Measurements from ENCODE around the gene PARP3.
"Not testable (repeated sequence)": the region's sequence is repeated elsewhere in the genome, so short reads cannot be mapped to it uniquely, and the experiment has no call there.

Gene PARP3

DNA sequence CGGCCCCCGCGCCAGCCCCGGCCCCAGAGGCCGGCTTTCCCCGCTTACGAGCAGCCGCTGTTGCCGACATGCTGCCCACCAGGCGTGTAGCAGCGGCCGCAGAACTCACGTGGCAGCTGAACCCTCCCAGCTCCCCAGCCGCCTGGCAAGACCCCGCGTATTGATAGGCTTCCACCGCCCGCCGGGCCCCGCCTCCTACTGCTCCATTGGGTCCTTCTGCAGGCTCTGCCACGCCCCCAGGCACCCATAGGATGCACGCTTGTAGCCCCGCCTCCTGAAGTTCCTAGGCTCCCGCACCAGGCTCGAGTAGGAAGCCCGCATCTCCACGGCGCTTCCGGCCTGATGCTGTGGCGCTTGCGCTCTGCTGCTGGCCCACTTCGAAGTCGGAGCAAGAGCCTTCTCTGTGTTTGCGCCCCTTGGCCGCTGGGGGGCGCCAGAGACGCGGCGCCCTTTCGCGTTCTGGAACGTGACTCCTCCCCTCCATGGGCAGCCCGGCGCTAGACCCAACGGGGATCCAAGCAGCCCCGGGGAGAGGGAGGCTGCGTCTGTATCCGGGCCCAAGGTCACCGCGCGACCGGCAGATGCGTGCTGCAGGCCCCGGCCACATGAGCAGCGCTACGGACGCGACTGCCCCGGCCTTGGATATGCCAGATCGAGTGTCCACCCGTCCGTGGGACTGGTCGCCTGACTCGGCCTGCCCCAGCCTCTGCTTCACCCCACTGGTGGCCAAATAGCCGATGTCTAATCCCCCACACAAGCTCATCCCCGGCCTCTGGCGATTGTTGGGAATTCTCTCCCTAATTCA is at the start of gene PARP3, which contains the start of gene RRP9:
Gene PARP3, plus strand, starts transcription at position 566 of the 805 bp plus-strand sequence. CDS start 993 bp downstream, outside the sequence.
Gene RRP9, minus strand, starts transcription at position 107 of the 805 bp plus-strand sequence. Its CDS starts 37 bp downstream, at position 70.
- DNase-seq (ENCODE audit: low read depth) = peak; percentile 100
- peak within 1 kb of the TSS; percentile 84 for H3K4me3 ChIP-seq (ENCODE audit: low read depth, low read length)
- TF ChIP-seq MYC (IDR thresholded peaks at IDR 0.05; ENCODE audit: low read depth, low read length) = peak; percentile 95
- TF ChIP-seq, protein P1, sequence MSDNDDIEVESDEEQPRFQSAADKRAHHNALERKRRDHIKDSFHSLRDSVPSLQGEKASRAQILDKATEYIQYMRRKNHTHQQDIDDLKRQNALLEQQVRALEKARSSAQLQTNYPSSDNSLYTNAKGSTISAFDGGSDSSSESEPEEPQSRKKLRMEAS (IDR thresholded peaks at IDR 0.05; ENCODE audit: low read depth, low read length) = peak; percentile 97
- TF ChIP-seq POLR2A (IDR thresholded peaks at IDR 0.05; ENCODE audit: extremely low read depth, insufficient read length) = peak; percentile 70
- TF ChIP-seq, protein P2, sequence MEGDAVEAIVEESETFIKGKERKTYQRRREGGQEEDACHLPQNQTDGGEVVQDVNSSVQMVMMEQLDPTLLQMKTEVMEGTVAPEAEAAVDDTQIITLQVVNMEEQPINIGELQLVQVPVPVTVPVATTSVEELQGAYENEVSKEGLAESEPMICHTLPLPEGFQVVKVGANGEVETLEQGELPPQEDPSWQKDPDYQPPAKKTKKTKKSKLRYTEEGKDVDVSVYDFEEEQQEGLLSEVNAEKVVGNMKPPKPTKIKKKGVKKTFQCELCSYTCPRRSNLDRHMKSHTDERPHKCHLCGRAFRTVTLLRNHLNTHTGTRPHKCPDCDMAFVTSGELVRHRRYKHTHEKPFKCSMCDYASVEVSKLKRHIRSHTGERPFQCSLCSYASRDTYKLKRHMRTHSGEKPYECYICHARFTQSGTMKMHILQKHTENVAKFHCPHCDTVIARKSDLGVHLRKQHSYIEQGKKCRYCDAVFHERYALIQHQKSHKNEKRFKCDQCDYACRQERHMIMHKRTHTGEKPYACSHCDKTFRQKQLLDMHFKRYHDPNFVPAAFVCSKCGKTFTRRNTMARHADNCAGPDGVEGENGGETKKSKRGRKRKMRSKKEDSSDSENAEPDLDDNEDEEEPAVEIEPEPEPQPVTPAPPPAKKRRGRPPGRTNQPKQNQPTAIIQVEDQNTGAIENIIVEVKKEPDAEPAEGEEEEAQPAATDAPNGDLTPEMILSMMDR (IDR thresholded peaks at IDR 0.05; ENCODE audit: low read depth, low read length) = peak; percentile 93

DNA sequence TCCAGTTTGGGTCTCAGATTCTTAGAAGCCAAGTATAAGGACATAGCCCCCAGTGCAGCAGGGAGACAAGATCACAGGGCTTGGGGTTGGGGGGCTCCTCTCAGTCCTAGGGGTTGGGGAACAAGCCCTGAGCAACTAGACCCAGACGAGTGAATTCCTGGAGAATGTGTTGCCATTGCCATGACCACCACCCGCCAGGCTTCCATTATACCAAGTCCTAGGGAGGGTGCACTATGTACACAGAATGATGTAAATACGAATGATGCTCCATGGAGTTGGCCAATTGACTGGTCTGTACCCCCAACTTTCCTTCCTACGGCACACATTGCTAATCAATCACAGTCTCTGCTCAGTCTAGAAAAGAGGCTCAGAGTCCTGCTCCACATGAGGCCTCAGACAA is 47.8 kb upstream of the PARP3 start:
- no peak for TF ChIP-seq POLR2A (IDR thresholded peaks at IDR 0.05; ENCODE audit: extremely low read depth, insufficient read length)
- TF ChIP-seq, protein P2 (IDR thresholded peaks at IDR 0.05; ENCODE audit: low read depth, low read length) = no peak
- no peak for TF ChIP-seq MYC (IDR thresholded peaks at IDR 0.05; ENCODE audit: low read depth, low read length)
- TF ChIP-seq, protein P1 (IDR thresholded peaks at IDR 0.05; ENCODE audit: low read depth, low read length) = no peak
- DNase-seq (ENCODE audit: low read depth) = no peak
- no peak overlapping the region for H3K4me3 ChIP-seq (ENCODE audit: low read depth, low read length)

DNA sequence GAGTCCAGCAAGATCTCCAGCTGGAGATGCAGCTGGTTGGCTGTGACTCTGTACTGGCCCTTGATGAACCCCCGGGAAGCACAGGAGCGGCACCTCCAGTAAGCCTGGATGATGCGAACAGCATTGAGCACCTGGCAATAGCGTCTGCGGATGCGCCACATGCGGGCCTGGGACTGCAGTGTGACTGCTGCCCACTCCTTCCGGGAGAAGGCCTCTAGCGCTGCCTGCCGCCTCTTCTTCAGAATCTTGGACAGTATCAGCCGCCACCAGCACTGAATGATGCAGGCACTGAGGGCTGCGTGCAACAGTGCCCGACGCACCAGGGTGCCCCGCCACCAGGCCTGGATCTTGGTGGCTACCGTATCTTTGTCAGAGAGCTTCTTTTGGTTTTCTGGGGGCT is 47.2 kb upstream of the PARP3 start:
- TF ChIP-seq POLR2A (IDR thresholded peaks at IDR 0.05; ENCODE audit: extremely low read depth, insufficient read length) (no peak), MYC (IDR thresholded peaks at IDR 0.05; ENCODE audit: low read depth, low read length) (no peak)
- TF ChIP-seq, protein P2 (IDR thresholded peaks at IDR 0.05; ENCODE audit: low read depth, low read length) = no peak
- TF ChIP-seq, protein P1 (IDR thresholded peaks at IDR 0.05; ENCODE audit: low read depth, low read length) = no peak
- no peak for DNase-seq (ENCODE audit: low read depth)
- no peak overlapping the region for H3K4me3 ChIP-seq (ENCODE audit: low read depth, low read length)

DNA sequence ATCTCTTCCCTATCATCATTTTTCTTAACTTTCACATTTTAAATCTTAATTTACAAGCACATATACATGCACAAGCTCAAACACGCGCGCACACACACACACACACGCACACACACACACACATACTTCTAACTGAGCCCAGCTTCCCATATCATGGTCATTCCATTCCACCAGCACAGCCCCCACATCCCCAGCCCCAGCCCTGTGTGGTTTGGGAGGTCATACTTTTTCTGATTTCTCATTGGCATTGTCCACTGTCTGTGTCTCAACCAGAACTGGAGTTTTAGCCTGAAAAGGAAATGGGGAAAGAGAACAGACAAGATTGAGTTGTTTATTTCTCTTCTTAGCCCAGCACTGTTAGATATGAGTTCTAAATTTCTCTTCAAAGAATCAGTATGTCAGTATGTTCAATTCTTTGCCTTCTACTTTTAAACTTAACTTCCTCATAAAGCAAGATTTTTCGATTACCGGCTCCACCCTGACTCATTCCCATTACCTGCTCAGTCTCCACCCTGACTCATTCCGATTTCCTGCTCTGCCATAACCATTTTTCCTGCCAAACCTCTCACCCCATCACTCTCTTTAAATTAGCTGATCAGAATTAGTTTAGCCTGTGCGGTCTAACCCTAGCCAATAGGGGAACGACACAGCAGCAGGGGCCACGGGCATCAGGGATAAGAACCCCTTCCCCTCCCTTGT is 45.4 kb upstream of the PARP3 start:
- DNase-seq (ENCODE audit: low read depth) = no peak
- TF ChIP-seq, protein P2 (IDR thresholded peaks at IDR 0.05; ENCODE audit: low read depth, low read length) = no peak
- TF ChIP-seq, protein P1 (IDR thresholded peaks at IDR 0.05; ENCODE audit: low read depth, low read length) = no peak
- no peak for TF ChIP-seq POLR2A (IDR thresholded peaks at IDR 0.05; ENCODE audit: extremely low read depth, insufficient read length)
- no peak for TF ChIP-seq MYC (IDR thresholded peaks at IDR 0.05; ENCODE audit: low read depth, low read length)

DNA sequence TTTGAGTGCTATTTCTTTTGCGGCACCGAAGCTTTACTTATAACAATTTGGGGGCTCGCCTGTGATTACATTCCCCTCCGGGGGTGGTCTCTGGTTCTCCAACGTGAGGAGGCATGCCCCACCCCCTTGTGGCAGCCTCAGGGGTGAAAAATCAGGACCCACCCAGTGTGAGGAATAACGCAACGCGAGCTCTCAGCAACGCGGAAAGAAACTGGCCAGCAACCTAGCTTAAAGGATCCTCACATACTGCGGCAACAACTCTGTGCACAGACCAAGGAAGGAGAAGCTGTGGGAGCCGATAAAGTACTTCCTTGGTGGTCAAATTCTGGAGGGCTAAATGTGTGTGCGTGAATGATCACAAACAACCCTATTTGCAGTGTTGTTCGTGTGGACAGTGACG is 44.8 kb upstream of the PARP3 start:
- H3K4me3 ChIP-seq (ENCODE audit: low read depth, low read length) = no peak overlapping the region
- no peak for DNase-seq (ENCODE audit: low read depth)
- TF ChIP-seq POLR2A (IDR thresholded peaks at IDR 0.05; ENCODE audit: extremely low read depth, insufficient read length) = no peak
- TF ChIP-seq, protein P1 (IDR thresholded peaks at IDR 0.05; ENCODE audit: low read depth, low read length) = no peak
- TF ChIP-seq MYC (IDR thresholded peaks at IDR 0.05; ENCODE audit: low read depth, low read length) = no peak
- TF ChIP-seq, protein P2 (IDR thresholded peaks at IDR 0.05; ENCODE audit: low read depth, low read length) = no peak

More for the DNA sequence above, 45.4 kb upstream of the PARP3 start:
- no peak overlapping the region for H3K4me3 ChIP-seq (ENCODE audit: low read depth, low read length)

DNA sequence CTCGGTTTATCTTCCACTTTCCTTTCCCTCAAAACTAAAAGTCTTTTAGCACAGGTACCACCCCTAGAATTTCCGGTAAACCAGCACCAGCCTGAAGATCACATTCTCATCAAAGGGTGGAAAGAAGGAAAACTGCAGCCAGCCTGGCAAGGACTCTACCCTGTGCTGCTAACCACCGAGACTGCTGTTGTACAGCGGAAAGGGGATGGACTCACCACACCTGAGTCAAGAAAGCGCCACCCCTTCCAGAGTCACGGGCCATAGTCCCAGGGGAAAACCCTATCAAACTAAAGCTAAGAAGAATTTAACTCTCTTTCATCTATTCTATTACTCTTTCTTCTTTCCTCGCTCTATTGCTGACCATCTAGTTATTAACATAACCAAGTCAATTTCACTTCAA is 42.1 kb upstream of the PARP3 start:
- not testable (repeated sequence) for DNase-seq (ENCODE audit: low read depth); H3K4me3 ChIP-seq (ENCODE audit: low read depth, low read length)

DNA sequence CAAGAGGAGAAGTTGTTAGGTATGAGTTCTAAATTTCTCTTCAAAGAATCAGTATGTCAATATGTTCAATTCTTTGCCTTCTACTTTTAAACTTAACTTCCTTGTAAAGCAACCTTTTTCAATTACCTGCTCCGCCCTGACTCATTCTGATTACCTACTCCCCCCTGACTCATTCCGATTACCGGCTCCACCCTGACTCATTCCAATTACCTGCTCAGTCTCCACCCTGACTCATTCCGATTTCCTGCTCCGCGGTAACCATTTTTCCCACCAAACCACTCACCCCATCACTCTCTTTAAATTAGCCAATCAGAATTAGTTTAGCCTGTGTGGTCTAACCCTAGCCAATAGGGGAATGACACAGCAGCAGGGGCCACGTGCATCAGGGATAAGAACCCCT is 39.8 kb upstream of the PARP3 start:
- H3K4me3 ChIP-seq (ENCODE audit: low read depth, low read length); DNase-seq (ENCODE audit: low read depth): not testable (repeated sequence)

Measured in NB4 (cell line).